ENCODE measurements around the gene HLA-E.

DNA sequence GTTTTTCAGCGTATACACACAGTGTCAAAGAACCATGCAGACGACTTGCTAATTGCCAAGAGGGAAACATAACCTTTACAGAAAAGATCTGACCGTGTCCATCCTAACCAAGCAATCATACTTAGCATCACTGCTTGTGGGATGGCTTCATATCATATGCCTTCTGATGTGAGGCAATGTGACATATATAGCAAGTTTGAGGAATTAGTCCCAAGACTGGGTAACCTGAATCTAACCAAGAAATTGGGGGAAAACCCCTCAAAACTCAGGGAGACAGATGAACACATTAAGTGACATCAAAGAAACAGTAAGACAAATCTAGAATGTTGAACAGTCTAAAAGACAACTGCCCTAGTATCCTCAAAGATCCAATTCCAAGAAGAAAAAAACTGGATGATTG, 48.6 kb downstream of the HLA-E start:
- TF ChIP-seq POLR2A (IDR thresholded peaks at IDR 0.05; ENCODE audit: low read depth, low read length), result no peak
- TF ChIP-seq POLR2AphosphoS5 (IDR thresholded peaks at IDR 0.05; ENCODE audit: low read depth, low read length), result no peak
- TF ChIP-seq TAF1 (IDR thresholded peaks at IDR 0.05; ENCODE audit: borderline replicate concordance, low read depth, low read length), result no peak

Measured in GM12892 (cell line).